Spinal cord (tissue), 10 donors: Measurements from ENCODE around the gene ZBTB7C. TPM values are rescaled to one million over a fixed set of nuclear protein-coding genes. Genes with fewer than 3 reads are reported as not detected.

ENCODE experiments used
- DNase-seq, 6 donors: peaks; one replicate each; pipeline versions ENCODE4 v3.0.0 to v3.0.0-alpha.2; 2013 to 2015; ENCODE audit warnings: low spot score in 6 of 6, low read depth in 4 of 6
- H3K27ac ChIP-seq: one replicate; pipeline ENCODE4 v1.5.1; 2013; ENCODE audit warnings: low read depth, low read length, control low read depth
- H3K27me3 ChIP-seq: one replicate; pipeline ENCODE4 v1.6.1; 2013; ENCODE audit warnings: low read length; ENCODE audit not compliant: control insufficient read depth, insufficient read depth
- H3K36me3 ChIP-seq: one replicate; pipeline ENCODE4 v1.6.1; 2013; ENCODE audit warnings: low read length; ENCODE audit not compliant: control insufficient read depth, insufficient read depth
- H3K4me1 ChIP-seq: one replicate; pipeline ENCODE4 v1.6.1; 2013; ENCODE audit warnings: low read length; ENCODE audit not compliant: control insufficient read depth, insufficient read depth
- H3K4me3 ChIP-seq: one replicate; pipeline ENCODE4 v1.5.1; 2013; ENCODE audit warnings: low read depth, low read length, control low read depth
- H3K9me3 ChIP-seq: one replicate; pipeline ENCODE4 v1.6.1; 2013; ENCODE audit warnings: low read length; ENCODE audit not compliant: control insufficient read depth, insufficient read depth
- WGBS: methylation state at CpG from one replicate; pipeline ENCODE4 v1.1.5; 2013; ENCODE audit warnings: missing lambda C conversion rate; ENCODE audit not compliant: insufficient coverage; 5-methylcytosine and 5-hydroxymethylcytosine counted together
- polyA plus RNA-seq, 2 donors: library from polyadenylated mRNA; unstranded; fragments of 120-200 nt; gene quantifications; one replicate each; pipeline ENCODE4 v1.2.1, GENCODE V29; 2013; ENCODE audit not compliant: insufficient read length in 2 of 2
- total RNA-seq, 2 donors: library from RNA; depleted of rRNA in 1 of 2; stranded (reverse); fragments of 120-200 nt in 1 of 2; fragments of >200 nt in 1 of 2; gene quantifications; one replicate each; pipeline versions ENCODE4 v1.2.3 to v1.2.4, GENCODE V29; 2013 to 2014
- donor health status: healthy.

The ZBTB7C gene
- total and polyA plus RNA-seq, 4 donors: 7.6 to 15.7 (median 9.8) TPM

DNA sequence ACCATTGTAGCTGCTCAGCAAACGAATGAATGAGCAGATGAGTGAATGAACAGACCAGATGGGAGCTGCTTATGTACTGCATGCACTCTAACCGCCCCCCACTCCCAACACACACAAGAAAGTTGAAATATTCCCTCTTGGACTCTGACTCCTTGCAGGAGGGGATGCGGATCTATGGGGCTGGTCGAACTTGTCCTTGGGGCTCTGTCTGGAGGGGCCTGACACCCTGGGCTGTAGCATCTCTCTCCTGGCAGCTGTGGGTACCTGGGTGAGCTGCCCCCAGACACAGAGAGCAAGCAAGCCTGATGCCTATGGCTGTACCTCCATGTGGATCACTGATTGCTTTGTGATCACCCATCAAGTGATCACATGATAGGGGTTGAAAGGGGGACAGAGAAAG is 286.4 kb downstream of the ZBTB7C start:
- WGBS: 85% methylated on average over 2 of the region's 4 CpGs

DNA sequence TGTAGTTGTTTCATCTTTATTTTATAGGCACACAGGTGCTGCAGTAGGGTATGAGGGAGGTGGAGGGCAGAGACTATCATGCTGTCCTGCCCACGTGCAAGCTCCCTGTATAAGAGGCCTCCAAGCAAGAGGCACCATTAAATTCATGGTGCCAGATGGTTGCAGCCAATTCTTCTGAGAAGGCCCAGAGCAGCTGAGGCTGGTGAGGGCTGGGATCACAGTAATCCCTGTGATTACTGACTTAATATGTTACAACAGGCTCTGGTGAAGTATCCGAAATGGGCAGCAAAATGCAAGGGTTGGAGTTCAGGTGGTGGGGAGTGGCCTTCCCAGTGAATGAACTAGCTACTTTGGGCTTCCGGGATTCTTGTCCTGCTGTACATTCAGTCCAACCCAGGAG is 286.8 kb downstream of the ZBTB7C start:
- Histone ChIP-seq H3K4me3 (no peak overlapping the region), H3K27ac (no peak overlapping the region), H3K4me1 (peaks cover 29% of the 10 kb centered on the region), H3K36me3 (peaks cover under 1% of the 10 kb centered on the region), H3K9me3 (no peaks in the 10 kb centered on the region), H3K27me3 (no peaks in the 10 kb centered on the region)
- 93% methylated on average over 3 of the region's 3 CpGs for WGBS
- DNase-seq: no peak

More for the DNA sequence above, 286.4 kb downstream of the ZBTB7C start:
- no peak for DNase-seq
- H3K9me3 ChIP-seq: no peaks in the 10 kb centered on the region
- H3K36me3 ChIP-seq: peaks cover 2% of the 10 kb centered on the region
- H3K4me3 ChIP-seq: no peak overlapping the region
- no peaks in the 10 kb centered on the region for H3K27me3 ChIP-seq
- H3K27ac ChIP-seq: no peak overlapping the region
- peaks cover 33% of the 10 kb centered on the region for H3K4me1 ChIP-seq

DNA sequence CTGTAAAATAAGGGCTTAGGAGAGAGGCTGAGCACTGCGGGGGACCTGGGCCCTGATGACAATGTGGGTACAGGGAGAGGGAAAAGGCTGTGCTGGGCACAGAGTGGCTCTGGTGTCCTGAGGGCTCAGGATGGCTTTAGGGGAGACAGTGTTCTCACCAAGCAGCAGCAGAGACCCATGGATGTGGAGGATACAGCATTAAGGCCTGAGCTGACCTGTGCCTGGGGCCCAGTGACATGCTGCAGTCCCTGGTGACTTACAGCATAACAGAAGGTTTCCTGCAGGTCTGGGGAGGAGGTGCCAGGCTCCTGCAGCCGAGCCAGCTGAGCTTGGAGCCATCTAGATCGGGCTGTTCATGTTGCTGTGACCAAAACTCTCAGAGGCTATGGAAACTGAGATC is 287.4 kb downstream of the ZBTB7C start:
- Histone ChIP-seq H3K27ac (no peak overlapping the region), H3K9me3 (no peaks in the 10 kb centered on the region), H3K4me3 (no peak overlapping the region), H3K4me1 (peaks cover 29% of the 10 kb centered on the region), H3K36me3 (no peaks in the 10 kb centered on the region), H3K27me3 (no peaks in the 10 kb centered on the region)
- WGBS: 71% methylated on average over 3 of the region's 3 CpGs
- no peak for DNase-seq

DNA sequence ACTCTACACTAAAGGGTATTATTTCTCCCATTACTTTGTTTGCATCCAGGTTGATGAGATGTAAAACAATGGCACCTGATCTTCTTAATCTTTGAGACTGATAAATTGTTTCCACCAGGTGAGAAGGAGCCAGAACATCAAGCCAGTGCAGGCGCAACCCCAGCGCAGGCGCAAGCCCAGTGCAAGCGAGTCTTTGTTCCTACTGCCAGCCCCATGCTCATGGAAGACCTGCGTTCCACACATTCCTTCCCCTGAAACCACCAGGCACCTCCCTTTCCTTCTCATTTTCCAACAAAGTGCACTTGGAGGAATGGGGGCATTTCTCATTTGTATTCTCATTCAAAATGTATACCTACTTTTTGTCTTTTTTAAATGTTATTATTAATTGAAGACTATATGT is 290.0 kb downstream of the ZBTB7C start:
- Histone ChIP-seq H3K27ac (no peak overlapping the region), H3K4me1 (peaks cover 25% of the 10 kb centered on the region), H3K27me3 (no peaks in the 10 kb centered on the region), H3K9me3 (no peaks in the 10 kb centered on the region), H3K36me3 (no peaks in the 10 kb centered on the region), H3K4me3 (no peak overlapping the region)
- 100% methylated on average over 5 of the region's 5 CpGs for WGBS
- DNase-seq: no peak

DNA sequence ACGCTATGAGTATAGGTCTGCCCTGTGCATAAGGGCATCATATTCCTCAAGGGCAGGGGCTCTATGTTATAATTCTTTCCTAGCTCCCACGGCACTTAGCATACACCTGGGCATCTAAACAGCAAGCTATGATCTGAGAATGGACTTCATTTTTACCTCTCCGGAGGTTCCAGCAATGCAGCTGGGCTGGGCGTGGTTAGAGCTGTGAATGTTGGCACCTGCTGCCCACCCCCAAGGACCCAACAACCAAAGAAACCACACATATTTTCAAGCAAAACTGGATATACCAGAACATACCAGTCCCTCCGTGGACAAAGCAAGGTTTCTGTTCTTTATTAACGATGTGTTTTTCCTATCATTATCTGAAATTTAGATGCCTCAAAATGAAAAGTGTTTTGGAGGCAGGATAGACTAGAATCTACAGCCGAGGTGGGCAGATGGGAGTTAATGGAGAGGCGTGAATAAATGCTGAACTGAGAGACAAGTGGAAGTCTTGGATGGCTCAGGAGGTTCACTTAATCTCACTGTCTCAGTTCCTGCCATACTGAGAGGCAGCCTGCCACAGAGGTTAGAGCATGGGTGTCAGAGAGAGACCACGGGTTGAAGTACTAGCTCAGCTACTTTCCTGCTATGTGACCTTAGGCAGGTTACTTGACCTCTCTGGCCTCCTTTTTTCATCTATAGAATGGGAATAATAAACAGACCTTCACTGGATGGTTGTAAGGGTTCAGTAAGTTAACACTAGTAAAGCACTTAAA is 292.1 kb downstream of the ZBTB7C start:
- no peak overlapping the region for H3K27ac ChIP-seq

DNA sequence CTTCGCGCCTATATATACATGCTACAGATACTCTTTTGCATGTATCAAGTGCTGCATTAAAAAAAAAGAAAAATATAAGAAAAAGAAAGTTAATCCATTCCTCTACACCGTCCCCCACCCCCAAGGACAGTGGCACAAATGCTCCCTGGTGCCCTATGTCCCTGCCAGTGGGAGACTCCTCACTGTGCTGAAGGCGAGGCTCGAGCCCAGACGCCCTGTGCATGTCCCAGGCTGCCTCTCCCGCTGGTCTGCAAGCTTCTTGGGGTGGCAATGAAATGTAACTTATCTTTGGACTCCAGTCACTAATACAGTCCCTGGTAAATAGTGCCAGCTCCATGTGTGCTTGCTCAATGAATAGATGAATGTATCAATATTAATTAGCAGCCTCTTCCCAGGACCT is 293.2 kb downstream of the ZBTB7C start:
- 92% methylated on average over 4 of the region's 7 CpGs for WGBS
- H3K4me1 ChIP-seq: peaks cover 3% of the 10 kb centered on the region

More for the DNA sequence above, 292.1 kb downstream of the ZBTB7C start:
- Histone ChIP-seq H3K36me3 (no peaks in the 10 kb centered on the region), H3K27me3 (no peaks in the 10 kb centered on the region), H3K4me3 (no peak overlapping the region), H3K9me3 (no peaks in the 10 kb centered on the region), H3K4me1 (peaks cover 7% of the 10 kb centered on the region)
- 93% methylated on average over 5 of the region's 9 CpGs for WGBS
- DNase-seq: no peak

DNA sequence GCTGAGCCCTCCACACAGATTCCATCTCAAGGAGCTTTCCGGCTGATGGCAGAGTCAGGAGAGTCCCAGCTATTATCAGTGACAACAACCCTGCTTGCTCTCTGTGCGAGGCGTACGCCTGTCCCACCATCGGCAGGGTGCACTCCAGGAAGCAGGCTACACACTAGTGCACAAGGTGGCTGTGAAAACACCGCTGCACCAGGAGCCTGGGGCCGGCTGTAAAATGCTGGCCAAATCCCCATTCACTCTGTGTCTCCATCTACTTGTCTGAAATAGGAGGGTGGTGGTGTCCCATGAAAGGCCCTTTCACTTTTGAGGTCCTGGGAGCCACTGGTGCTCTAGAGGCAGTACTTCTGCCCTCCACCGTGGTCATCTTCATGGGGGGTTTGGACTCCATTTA is 295.5 kb downstream of the ZBTB7C start:
- 74% methylated on average over 6 of the region's 8 CpGs for WGBS
- H3K4me3 ChIP-seq: no peak overlapping the region
- DNase-seq: no peak
- no peak overlapping the region for H3K27ac ChIP-seq
- no peaks in the 10 kb centered on the region for H3K36me3 ChIP-seq
- peaks cover 9% of the 10 kb centered on the region for H3K4me1 ChIP-seq
- H3K27me3 ChIP-seq: no peaks in the 10 kb centered on the region
- H3K9me3 ChIP-seq: no peaks in the 10 kb centered on the region

More for the DNA sequence above, 293.2 kb downstream of the ZBTB7C start:
- DNase-seq: no peak
- H3K36me3 ChIP-seq: no peaks in the 10 kb centered on the region
- no peak overlapping the region for H3K4me3 ChIP-seq
- no peaks in the 10 kb centered on the region for H3K9me3 ChIP-seq
- H3K27me3 ChIP-seq: no peaks in the 10 kb centered on the region
- no peak overlapping the region for H3K27ac ChIP-seq

DNA sequence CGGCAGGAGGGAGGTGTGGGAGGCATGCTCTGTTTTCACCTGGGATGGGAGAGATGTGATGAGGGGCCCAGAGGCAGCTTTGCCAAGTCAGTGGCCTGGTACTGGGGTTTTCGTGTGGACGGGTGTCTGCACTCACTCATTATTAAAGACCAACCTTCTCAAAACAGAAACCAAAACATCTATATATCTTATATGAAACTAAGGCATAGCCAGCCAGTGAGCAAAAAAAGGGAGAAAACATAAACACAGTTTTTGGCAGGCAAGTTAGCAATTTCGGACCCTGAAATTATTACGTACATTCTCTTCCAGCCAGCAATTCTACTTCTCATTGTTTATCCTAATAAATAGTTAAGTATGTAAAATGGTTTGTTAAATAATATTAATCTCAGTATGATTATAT is 297.6 kb downstream of the ZBTB7C start:
- no peaks in the 10 kb centered on the region for H3K36me3 ChIP-seq
- H3K4me3 ChIP-seq: no peak overlapping the region
- WGBS: 42% methylated on average over 2 of the region's 5 CpGs
- H3K4me1 ChIP-seq: peaks cover 17% of the 10 kb centered on the region
- peaks cover 2% of the 10 kb centered on the region for H3K27me3 ChIP-seq
- no peak for DNase-seq
- no peaks in the 10 kb centered on the region for H3K9me3 ChIP-seq
- no peak overlapping the region for H3K27ac ChIP-seq

DNA sequence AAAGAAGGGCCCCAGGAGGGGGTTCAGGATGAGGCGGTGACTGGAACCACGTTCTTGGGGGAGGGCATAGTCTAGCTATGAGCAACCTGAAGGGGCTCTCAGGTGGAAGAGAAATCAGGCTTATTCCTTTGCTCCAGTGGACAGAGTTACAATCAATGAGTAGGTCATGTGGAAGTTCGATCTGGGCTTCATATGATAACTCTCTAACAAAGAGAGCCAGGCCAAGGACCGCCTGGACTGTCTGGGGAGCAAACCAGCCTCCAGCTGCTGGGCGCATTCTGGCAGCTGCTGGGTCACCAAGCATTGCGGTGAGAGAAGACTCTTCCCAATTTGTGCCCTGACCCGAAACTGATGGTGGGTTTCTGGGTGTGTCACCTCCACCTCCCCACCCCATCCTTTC is 298.4 kb downstream of the ZBTB7C start:
- Histone ChIP-seq H3K27me3 (peaks cover 2% of the 10 kb centered on the region), H3K36me3 (no peaks in the 10 kb centered on the region), H3K4me1 (peaks cover 13% of the 10 kb centered on the region), H3K4me3 (no peak overlapping the region), H3K9me3 (no peaks in the 10 kb centered on the region), H3K27ac (no peak overlapping the region)
- no peak for DNase-seq
- WGBS: 72% methylated on average over 7 of the region's 7 CpGs

DNA sequence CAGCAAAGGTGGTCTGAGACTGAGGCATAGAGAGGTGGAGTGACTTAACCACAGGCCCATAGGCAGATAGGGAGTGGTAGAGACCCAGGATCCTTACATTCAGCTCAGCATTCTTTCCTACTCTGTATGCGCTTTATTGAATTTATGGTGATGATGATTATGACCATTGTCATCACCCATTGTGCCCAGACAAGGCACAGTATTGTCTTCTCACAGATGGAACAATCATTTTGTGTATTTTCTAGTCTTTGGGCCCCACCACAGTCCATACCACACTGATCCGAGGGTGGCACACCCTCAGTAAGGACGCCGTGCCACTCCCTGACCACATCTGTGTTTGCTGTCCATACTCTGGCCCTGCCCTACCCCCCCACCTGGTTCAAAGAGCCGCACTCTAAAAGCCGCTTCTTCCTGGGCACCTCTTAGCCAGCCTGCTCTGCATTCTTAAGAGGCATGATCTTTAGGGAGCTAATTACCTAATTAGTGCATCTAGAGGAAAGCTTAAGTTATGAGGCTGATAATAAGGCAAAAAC is 299.2 kb downstream of the ZBTB7C start:
- Histone ChIP-seq H3K27ac (no peak overlapping the region), H3K36me3 (no peaks in the 10 kb centered on the region), H3K9me3 (no peaks in the 10 kb centered on the region), H3K4me3 (no peak overlapping the region), H3K27me3 (peaks cover 2% of the 10 kb centered on the region), H3K4me1 (peaks cover 13% of the 10 kb centered on the region)
- DNase-seq: no peak
- 68% methylated on average over 4 of the region's 6 CpGs for WGBS
